PC-3 (cell line): Measurements from ENCODE around the gene FSTL5.

Experiments
- CTCF ChIP-seq: fragments of 300-600 bp; sonication (generic); conservative IDR thresholded peaks from 2 replicates; pipeline ENCODE4 v1.5.1; 2017; ENCODE audit warnings: antibody characterized with exemption, low read depth, mild to moderate bottlenecking, low read length
- EZH2 ChIP-seq: fragments of 300-600 bp; sonication (generic); IDR thresholded peaks from one replicate; pipeline ENCODE4 v1.6.1; 2017; ENCODE audit warnings: antibody characterized with exemption, mild to moderate bottlenecking, low read length; ENCODE audit not compliant: unreplicated experiment

GRCh38 chr4:161505141-161505540 is 658.7 kb downstream of the FSTL5 start:
- TF ChIP-seq CTCF (no peak), EZH2 (no peak)
